NCI-H524 (cell line): Measurements from ENCODE around the gene TYR.
A peak's percentile ranks its signal among the peaks of the same experiment; 100 is the strongest.
"Not testable (repeated sequence)": the region's sequence is repeated elsewhere in the genome, so short reads cannot be mapped to it uniquely, and the experiment has no call there.

ENCODE experiments used
- DNase-seq, 2 experiments: peaks; one replicate each; lab custom pipeline; 2025; lab: John Stamatoyannopoulos, UW

Gene TYR

GRCh38 chr11:89177691-89178231 lies at the start of gene TYR:
TYR (plus strand) TSS chr11:89177875; CDS start chr11:89177954, 79 bp downstream.
- DNase-seq, result no peak

GRCh38 chr11:89136606-89137005 lies 41.1 kb upstream of the TYR start:
- no peak for DNase-seq

GRCh38 chr11:89147229-89147628 lies 30.4 kb upstream of the TYR start:
- DNase-seq, result no peak

DNA sequence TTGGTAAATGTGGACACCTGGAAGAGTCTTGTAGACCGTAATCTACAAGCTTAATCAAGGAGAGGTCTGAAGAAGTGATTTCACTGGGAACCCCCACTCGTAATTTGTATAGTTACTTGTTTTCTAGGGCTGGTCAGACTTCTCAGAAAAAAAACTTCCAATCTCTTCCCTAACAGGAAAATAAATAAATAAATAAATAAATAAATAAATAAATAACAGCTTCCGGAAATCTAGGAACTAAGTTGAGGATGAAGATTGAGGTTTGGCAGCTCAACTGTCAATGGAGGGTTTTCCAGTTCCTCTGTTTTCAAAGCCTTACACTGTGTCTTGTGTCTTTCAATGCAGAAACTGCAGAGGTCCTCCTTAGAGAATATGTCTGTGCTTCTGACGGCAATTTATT lies 17.7 kb upstream of the TYR start:
- DNase-seq, result no peak

DNA sequence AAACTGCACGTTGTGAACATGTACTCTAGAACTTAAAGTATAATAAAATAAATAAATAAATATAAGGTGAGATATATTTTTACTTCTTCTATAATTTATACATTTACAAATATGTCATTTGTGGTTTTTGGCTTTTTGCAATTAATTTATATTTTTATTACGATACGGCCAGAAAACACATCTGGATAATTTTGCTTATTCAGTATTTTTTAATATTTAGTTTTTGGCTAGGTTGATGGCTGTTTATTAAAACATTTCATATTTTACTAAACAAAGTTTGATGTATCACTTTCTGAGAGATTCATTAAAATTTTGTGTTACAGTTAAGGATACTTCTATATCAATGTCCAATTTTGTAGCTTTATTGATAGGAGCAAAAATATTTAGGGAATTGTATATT lies 15.7 kb upstream of the TYR start:
- DNase-seq, result no peak

GRCh38 chr11:89163686-89164085 lies 14.0 kb upstream of the TYR start:
- no peak for DNase-seq

- DNase-seq, result no peak
Observed at GRCh38 chr11:89168396-89168795, 9.3 kb upstream of the TYR start.

- peak; percentile 37 to 70 for DNase-seq
Observed at GRCh38 chr11:89175796-89176195, 1.9 kb upstream of the TYR start.

GRCh38 chr11:89176938-89177337 lies 737 bp upstream of the TYR start:
- no peak for DNase-seq

- no peak for DNase-seq
Observed at GRCh38 chr11:89181111-89181510, 3.4 kb downstream of the TYR start.

- DNase-seq, result no peak
Observed at GRCh38 chr11:89182773-89183518, 5.3 kb downstream of the TYR start.

- DNase-seq, result no peak
Observed at GRCh38 chr11:89184021-89184420, 6.3 kb downstream of the TYR start.

- no peak for DNase-seq
Observed at GRCh38 chr11:89189776-89190175, 12.1 kb downstream of the TYR start.

DNA sequence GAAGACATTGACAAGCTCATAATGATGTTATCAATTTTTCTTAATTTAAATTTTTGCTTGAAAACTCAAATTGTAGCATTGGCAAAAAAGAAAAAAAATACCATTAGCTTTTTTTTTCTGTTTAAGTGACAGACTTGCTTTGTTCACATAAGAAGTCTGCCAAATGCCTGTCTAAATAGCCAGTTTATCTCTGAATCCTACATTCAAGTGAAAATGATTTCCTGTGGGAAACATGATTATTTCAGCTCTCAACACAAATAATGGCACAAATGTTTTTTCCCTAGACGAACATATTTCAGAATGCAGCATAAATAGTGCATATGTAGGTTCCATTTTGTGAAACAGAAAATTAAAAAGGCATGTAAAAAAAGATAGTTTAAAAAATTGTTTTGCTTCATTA lies 23.5 kb downstream of the TYR start:
- no peak for DNase-seq

GRCh38 chr11:89203814-89204213 lies 26.1 kb downstream of the TYR start:
- no peak for DNase-seq

DNA sequence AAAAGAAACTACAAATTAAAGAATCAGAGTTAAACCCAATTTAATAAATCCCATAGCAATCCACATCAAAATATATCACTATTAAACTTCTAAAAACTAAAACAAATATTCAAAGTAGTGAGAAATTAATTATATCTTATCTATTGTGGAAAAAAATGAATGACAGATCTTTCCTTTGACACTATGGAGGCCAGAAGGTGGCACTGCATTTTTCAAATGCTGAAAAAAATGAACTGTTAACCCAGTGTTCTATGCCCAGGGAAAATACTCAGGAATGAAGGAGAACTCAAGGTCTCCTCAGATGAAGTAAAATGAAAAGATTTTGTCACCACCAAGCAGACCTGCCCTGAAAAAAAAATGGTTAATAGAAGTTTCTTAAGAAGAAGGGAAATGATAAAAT lies 27.7 kb downstream of the TYR start:
- DNase-seq, result no peak

DNA sequence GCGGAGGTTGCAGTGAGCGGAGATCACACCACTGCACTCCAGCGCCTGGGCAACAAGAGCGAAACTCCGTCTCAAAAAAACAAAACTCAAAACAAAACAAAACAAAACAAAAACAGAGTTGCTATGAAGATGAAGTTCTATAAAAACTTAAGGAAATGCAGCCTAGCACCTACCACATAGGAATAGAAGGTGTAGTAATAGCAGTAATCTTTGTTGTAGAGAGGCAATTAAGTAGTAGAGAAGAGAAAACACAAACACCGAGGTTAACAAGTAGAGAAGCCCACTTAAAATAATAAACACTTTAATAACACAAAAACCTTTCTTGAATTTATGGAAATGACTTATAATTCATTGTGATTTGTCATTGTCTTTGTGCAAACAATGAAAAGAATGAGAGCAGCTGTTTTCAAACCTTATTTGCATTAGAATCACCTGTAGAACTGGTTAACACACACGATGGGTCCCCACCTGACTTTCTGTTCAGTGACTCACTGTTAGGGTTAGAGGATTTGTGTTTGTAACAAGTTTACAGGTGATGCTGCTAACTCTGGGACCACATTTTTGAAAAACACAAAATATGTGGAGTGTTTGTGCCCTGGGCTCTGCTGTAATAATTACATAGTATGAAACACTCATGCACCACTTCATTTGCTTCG lies 43.1 kb downstream of the TYR start:
- no peak for DNase-seq

DNA sequence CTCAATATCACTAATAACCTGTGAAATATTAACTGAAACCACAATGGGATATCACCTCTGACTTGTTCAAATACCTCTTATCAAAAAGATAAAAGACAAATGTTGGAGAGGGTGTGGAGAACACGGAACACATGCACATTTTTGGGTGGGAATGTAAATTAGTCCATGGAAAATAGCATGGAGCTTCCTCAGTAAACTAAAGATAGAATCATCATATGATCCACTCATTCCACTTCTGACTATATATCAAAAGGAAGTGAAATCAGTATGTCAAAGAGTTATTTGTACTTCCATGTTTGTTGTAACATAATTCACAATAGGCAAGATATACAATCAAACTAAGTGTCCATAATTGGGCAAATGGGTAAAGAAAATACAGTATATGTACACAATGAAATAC lies 57.4 kb downstream of the TYR start:
- no peak for DNase-seq

GRCh38 chr11:89235976-89236375 lies 58.3 kb downstream of the TYR start:
- no peak for DNase-seq

- not testable (repeated sequence) for DNase-seq
Observed at GRCh38 chr11:89247007-89247406, 69.3 kb downstream of the TYR start.

DNA sequence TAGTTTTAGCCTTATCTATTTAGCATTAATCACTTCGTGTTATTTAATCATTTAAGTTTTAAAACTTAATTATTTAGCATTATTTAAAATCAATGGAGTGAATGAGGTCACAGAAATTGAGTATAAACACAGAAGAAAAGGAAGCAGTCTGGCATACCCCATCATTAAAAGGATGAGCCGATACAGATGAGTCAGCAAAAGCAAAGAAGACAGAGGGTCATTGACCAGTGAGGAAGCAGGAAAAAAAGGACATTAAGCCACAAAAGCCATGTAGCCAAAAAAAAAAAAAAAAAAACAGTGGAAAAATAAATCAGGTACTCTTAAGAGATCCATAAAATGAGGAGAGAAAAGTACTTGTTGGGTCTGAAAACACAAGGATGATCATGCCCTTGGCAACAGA lies 71.5 kb downstream of the TYR start:
- no peak for DNase-seq

DNA sequence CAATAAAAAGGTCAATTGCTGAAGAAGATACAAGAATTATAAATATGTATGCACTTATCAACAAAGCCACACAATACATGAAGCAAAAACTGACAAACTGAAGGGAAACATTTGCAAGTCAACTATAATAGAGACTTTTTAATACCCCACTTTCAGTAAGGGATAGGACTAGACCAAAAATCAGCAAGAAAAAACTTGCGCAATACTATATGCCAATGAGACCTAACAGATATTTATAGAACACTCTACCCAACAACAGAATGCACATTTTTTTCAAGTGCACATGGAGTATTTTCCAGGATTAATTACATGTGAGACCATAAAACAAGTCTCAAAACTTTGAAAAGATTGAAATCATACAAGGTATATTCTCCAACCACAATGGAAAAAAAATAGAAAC lies 83.8 kb downstream of the TYR start:
- not testable (repeated sequence) for DNase-seq

DNA sequence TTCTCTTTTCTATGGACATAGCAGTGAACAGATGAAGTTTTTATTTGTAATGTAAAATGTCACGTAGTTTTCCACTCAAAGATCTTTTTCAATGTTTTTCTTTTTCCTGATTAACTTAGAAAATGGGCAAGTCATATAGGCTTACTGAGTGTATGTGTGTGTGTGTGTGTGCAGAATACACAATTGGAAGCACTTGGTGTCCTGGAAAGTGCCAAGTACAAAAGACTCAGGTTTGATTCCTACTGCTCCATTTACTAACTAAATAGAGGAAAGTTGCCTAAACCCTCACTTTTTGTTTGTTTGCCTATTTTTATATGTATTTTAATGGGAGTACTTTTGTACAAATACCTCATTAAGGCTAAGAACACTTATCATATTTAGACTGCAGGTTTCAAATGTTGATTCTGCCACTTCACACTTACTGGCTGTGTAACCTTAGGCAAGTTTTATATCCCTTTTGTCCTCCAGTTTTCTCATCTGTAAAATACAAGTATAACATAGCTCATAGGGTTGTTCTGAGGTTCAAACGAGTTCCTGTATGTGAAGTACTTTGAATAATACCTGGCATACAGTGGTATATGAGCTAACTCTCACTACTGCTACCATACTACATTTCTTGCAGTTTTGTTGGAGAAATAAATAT lies 90.1 kb downstream of the TYR start:
- no peak for DNase-seq
